ENCODE measurements around the gene CCNL2. TPM values are rescaled to one million over a fixed set of nuclear protein-coding genes. Genes with fewer than 3 reads are reported as not detected.

CCNL2 gene
- total RNA-seq, 1 experiment from 2014 or later = 142 TPM

DNA sequence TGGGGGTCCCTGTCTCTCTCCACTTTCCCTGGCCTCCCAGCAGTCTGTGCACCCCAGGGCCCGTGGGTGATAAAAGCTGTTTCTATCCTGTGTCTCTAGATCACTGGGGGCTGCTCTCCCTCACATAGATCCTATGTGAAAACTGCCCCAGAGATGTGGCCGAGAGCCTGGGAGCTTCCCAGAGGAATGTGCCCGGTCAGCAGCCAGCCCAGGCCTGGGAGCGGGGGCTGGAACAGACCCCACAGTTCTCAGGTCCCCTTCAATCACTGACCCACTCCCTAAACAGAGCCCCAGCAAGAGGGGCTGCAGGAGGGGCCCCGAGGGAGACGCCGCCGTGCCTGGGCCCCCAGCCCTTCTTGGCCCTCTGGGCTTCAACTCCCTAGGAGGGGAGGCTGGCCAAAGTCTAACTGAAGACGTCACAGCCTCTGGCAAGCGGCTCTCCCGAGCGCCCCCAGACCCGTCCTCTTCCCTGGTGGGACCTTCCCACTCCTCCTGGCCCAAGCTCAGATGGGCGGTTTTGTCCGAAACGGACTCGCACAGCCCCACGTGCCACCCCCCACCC is 41.2 kb downstream of the CCNL2 start (continued):
- TF ChIP-seq ZNF512 (CRISPR knock-in tag; IDR thresholded peaks at IDR 0.05; ENCODE audit: borderline replicate concordance) (no peak), GRHL2 (CRISPR knock-in tag; IDR thresholded peaks at IDR 0.05; ENCODE audit: insufficient replicate concordance, severe bottlenecking) (no peak), ZMAT4 (CRISPR knock-in tag; IDR thresholded peaks at IDR 0.05) (no peak), CTCF (IDR thresholded peaks at IDR 0.05) (no peak), SOX15 (CRISPR knock-in tag; IDR thresholded peaks at IDR 0.05) (no peak)
- TF ChIP-seq, protein P1, sequence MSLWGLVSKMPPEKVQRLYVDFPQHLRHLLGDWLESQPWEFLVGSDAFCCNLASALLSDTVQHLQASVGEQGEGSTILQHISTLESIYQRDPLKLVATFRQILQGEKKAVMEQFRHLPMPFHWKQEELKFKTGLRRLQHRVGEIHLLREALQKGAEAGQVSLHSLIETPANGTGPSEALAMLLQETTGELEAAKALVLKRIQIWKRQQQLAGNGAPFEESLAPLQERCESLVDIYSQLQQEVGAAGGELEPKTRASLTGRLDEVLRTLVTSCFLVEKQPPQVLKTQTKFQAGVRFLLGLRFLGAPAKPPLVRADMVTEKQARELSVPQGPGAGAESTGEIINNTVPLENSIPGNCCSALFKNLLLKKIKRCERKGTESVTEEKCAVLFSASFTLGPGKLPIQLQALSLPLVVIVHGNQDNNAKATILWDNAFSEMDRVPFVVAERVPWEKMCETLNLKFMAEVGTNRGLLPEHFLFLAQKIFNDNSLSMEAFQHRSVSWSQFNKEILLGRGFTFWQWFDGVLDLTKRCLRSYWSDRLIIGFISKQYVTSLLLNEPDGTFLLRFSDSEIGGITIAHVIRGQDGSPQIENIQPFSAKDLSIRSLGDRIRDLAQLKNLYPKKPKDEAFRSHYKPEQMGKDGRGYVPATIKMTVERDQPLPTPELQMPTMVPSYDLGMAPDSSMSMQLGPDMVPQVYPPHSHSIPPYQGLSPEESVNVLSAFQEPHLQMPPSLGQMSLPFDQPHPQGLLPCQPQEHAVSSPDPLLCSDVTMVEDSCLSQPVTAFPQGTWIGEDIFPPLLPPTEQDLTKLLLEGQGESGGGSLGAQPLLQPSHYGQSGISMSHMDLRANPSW (CRISPR knock-in tag; conservative IDR thresholded peaks at IDR 0.05; ENCODE audit: low read depth) = no peak
- TF ChIP-seq, protein P2, sequence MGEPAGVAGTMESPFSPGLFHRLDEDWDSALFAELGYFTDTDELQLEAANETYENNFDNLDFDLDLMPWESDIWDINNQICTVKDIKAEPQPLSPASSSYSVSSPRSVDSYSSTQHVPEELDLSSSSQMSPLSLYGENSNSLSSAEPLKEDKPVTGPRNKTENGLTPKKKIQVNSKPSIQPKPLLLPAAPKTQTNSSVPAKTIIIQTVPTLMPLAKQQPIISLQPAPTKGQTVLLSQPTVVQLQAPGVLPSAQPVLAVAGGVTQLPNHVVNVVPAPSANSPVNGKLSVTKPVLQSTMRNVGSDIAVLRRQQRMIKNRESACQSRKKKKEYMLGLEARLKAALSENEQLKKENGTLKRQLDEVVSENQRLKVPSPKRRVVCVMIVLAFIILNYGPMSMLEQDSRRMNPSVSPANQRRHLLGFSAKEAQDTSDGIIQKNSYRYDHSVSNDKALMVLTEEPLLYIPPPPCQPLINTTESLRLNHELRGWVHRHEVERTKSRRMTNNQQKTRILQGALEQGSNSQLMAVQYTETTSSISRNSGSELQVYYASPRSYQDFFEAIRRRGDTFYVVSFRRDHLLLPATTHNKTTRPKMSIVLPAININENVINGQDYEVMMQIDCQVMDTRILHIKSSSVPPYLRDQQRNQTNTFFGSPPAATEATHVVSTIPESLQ (CRISPR knock-in tag; IDR thresholded peaks at IDR 0.05) = no peak

GRCh38 chr1:1356796-1357401 is 42.2 kb downstream of the CCNL2 start:
- Mint-ChIP-seq H3K27ac (no peak overlapping the region), H3K4me3 (no peak overlapping the region), H3K4me1 (peaks cover 37% of the 10 kb centered on the region), H3K36me3 (no peaks in the 10 kb centered on the region), H3K27me3 (ENCODE audit: low read depth) (peaks cover 19% of the 10 kb centered on the region), H3K9me3 (no peaks in the 10 kb centered on the region)
- CTCF ChIA-PET = no interaction called here
- ATAC-seq (no peak), DNase-seq (ENCODE audit: low spot score) (no peak)
- TF ChIP-seq, protein P3, sequence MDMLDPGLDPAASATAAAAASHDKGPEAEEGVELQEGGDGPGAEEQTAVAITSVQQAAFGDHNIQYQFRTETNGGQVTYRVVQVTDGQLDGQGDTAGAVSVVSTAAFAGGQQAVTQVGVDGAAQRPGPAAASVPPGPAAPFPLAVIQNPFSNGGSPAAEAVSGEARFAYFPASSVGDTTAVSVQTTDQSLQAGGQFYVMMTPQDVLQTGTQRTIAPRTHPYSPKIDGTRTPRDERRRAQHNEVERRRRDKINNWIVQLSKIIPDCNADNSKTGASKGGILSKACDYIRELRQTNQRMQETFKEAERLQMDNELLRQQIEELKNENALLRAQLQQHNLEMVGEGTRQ (CRISPR knock-in tag; IDR thresholded peaks at IDR 0.05) = no peak
- POLR2A ChIA-PET = interaction anchor here (1.2 kb wide), 1 partner anchor 15 kb away, joined by 4 read pairs; no protein-coding TSS in a partner anchor

DNA sequence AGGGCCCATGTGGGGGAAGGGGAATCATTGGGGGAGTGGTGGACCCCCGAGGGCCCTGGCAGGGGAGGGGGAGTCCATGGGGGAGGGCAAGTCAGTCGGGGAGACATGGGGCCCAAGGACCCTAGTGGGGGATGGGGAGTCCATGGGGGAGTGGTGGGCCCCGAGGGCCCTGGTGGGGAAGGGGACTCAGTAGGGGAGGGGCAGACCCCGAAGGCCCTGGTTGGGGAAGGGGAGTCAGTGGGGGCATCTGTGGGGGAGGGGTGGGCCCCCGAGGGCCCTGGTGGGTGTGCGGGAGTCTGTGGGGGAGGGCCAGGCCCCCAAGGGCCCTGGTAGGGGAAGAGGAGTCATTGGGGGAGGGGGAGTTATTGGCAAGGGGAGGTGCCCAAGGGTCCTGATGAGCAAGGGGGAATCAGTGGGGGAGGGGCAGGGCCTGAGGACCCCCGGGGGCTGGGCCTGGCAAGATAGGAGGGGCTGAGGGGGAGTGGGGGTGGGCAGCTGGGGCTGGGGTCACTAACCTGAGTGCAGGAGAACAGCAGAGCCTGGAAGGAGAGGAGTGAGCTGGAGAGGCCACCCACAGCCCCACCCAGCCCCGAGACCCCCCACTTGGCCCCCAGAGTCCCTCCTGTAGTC is 42.9 kb downstream of the CCNL2 start:
- Mint-ChIP-seq H3K27me3 (ENCODE audit: low read depth) (peaks cover 17% of the 10 kb centered on the region), H3K36me3 (no peaks in the 10 kb centered on the region), H3K4me3 (no peak overlapping the region), H3K4me1 (peaks cover 35% of the 10 kb centered on the region), H3K9me3 (no peaks in the 10 kb centered on the region), H3K27ac (no peak overlapping the region)
- CTCF ChIA-PET = interaction anchor here (1.2 kb wide), 1 partner anchor 15 kb away, joined by 6 read pairs; no protein-coding TSS in a partner anchor
- ATAC-seq (no peak), DNase-seq (ENCODE audit: low spot score) (no peak)
- POLR2A ChIA-PET = interaction anchor here (1.3 kb wide), 1 partner anchor 77 kb away, joined by 3 read pairs; no protein-coding TSS in a partner anchor
- TF ChIP-seq FOXJ3 (CRISPR knock-in tag; IDR thresholded peaks at IDR 0.05; ENCODE audit: borderline replicate concordance) (no peak), EMX1 (CRISPR knock-in tag; IDR thresholded peaks at IDR 0.05) (no peak), ZNF532 (CRISPR knock-in tag; IDR thresholded peaks at IDR 0.05; ENCODE audit: borderline replicate concordance) (no peak), ZNF232 (CRISPR knock-in tag; IDR thresholded peaks at IDR 0.05) (no peak), ZNF138 (CRISPR knock-in tag; conservative IDR thresholded peaks at IDR 0.05) (no peak), CBFB (CRISPR knock-in tag; IDR thresholded peaks at IDR 0.05; ENCODE audit: low read depth) (no peak), JAZF1 (CRISPR knock-in tag; IDR thresholded peaks at IDR 0.05) (no peak)

Measured in WTC11 (cell line).